ENCODE data around the gene SCUBE3.

The SCUBE3 gene

GRCh38 chr6:35278708-35279107 is 65.0 kb downstream of the SCUBE3 start:
- no peak for DNase-seq

DNA sequence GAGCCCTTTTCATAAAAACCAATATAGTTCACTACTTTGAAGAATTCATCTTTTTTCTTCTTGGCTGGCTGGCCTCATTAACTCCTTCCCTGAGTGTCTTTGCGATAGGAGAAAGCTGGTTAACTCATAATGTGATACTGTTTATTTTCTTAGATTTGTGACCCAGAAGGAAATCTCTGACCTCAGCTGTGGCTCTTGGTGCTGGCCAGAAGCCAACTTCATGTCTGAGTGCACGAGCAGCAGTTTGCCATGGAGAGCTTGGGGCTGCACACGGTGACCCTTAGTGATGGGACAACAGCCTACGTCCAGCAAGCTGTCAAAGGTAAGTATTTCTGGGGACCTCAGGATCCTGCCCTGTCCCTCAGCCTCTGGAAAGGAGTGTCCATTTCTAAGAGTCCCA is 67.1 kb downstream of the SCUBE3 start:
- DNase-seq, result no peak

GRCh38 chr6:35282472-35282871 is 68.7 kb downstream of the SCUBE3 start:
- DNase-seq, result no peak

- DNase-seq, result no peak
These were observed 69.6 kb downstream of the SCUBE3 start for GRCh38 chr6:35283361-35283760.

DNA sequence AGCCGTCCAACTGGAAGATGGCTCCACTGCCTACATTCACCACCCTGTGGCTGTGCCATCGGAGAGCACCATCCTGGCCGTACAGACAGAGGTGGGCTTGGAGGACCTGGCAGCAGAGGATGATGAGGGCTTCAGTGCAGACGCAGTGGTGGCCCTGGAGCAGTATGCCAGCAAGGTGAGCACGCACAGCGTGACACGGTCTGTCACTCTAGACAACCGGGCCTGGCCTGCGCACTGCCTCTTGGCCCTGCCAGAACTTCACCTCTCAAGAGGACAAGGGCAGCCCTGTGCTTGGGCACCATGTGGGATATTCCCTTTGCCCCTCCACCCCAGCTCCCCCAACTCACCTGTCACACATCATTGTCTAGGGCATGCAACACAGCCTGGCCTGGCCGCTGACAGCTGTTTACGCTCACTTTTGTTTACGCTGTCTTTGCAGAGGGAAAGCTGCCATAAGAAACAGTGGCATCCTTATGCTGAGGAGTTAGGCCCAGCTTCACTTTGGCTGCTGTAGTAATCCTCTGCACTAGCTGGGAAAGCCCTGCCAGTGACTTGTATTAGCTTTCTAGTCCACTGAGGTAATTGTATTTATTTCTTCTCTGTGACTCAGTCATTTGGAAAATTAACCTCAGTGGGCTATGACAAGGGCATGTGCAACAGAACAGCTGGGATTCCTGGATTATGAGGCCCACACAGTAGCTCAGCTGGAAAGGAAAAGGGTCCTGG is 74.1 kb downstream of the SCUBE3 start:
- no peak for DNase-seq

- no peak for DNase-seq
These were observed 75.1 kb downstream of the SCUBE3 start for GRCh38 chr6:35288834-35289233.

- no peak for DNase-seq
These were observed 77.7 kb downstream of the SCUBE3 start for GRCh38 chr6:35291491-35291890.

DNA sequence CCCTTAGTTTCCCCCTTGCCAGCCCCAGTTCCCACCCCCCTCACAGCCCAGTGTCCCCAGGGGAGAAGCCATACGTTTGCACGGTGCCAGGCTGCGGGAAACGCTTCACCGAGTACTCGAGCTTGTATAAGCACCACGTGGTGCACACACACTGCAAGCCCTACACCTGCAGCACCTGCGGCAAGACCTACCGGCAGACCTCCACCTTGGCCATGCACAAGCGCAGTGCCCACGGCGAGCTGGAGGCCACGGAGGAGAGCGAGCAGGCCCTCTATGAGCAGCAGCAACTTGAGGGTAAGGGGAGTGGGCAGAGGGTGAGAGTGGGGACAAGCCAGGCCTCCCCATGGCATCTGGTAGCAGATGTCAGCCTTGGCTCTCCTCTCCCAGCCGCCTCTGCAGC is 78.7 kb downstream of the SCUBE3 start:
- DNase-seq, result no peak

DNA sequence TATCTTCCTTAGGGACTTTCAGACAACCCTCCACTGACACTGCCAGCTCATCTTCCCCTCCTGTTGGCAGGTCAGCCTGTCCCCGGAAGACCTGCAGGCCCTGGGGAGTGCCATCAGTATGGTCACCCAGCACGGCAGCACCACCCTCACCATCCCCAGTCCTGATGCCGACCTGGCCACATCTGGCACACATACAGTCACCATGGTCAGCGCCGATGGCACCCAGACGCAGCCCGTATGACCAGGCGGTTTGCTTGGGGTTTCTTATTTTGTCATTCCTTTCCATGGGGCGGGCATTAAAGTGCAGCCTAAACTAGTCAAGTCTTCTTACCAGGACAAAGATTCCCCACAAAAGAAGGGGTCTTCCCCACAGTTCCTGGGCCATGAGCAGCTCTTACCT is 79.9 kb downstream of the SCUBE3 start:
- no peak for DNase-seq

DNA sequence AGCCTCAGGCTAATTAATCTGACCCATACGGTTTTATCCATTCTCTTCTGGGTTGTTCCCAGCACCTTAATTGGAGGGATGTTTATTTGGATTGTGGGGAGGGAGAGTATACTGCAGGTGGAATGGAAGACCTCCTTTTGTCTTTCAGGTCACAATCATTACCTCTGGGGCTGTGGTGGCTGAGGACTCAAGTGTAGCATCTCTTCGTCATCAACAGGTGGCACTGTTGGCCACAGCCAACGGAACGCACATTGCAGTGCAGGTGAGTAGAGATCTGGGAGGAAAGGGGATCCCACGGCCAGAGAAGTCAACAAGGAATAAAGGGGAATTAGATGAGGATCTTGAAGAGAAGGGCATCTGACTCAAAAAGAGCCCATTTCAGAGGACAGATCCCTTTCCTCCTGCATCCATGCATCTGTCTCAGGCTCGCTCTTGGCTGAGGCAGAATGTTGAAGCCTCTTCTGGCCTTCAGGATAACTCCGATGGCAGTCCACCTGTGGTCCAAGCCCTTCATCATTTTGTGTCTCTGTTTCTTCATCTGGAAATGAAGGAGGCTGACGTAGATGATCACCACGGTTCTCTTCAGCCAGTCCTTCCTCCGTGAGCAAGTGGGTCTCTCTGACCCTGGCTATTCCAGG is 80.7 kb downstream of the SCUBE3 start:
- peak; percentile 82 for DNase-seq

DNA sequence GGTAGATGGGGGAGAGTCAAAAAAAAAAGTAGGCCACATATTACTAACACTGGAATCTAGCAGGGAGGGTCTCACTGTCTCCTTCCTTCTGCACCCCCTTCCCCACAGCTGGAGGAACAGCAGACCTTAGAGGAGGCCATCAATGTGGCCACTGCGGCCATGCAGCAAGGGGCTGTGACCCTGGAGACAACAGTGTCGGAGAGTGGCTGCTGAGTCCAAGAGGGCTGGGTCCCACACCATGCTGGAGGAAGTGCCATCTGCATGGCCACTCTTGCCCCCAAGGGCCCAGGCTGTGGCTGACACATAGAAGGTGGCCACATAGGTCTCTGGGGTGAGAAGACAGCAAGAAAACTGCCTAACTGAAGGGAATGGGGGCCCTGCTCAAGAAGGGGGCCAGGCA is 81.3 kb downstream of the SCUBE3 start:
- no peak for DNase-seq

DNA sequence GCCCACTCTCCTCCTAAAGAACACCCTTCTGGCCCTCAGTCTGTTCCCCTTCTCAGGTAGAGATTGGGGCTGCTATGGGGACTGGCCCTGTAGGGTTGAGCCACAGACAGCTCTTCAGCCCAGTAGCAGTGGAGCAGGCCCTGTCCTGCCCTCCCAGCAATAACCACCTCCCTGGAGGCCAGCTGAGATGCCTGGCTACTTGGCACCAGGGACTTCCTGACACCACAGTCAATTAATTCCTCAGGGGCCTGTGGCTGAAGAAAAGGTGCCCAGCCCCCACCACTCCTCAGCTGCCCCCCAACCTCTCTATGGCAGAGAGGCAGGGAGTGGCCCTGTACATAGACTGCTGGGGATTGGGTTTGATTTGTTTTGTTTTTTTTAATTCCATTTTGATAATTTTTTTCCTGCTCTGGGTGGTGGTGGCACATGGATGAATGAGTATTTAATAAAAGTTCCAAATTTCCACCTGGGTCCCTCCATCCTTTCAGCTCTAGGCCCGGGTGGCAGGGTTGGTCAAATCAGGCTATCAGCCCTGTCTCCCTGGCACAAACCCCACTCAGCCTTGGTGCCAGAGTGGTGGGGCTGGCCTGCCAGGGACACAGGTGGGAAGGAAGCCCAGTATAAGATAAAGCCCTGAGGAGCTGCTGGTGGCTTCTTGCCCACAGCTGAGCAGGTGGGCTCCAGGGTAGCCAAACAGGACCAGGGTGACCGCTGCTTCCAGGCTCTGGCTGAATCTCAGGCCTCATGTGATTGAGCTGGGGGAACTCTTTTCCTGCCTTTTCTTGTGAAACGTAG is 82.0 kb downstream of the SCUBE3 start:
- DNase-seq, result no peak

- DNase-seq, result no peak
These were observed 83.3 kb downstream of the SCUBE3 start for GRCh38 chr6:35296931-35297600.

DNA sequence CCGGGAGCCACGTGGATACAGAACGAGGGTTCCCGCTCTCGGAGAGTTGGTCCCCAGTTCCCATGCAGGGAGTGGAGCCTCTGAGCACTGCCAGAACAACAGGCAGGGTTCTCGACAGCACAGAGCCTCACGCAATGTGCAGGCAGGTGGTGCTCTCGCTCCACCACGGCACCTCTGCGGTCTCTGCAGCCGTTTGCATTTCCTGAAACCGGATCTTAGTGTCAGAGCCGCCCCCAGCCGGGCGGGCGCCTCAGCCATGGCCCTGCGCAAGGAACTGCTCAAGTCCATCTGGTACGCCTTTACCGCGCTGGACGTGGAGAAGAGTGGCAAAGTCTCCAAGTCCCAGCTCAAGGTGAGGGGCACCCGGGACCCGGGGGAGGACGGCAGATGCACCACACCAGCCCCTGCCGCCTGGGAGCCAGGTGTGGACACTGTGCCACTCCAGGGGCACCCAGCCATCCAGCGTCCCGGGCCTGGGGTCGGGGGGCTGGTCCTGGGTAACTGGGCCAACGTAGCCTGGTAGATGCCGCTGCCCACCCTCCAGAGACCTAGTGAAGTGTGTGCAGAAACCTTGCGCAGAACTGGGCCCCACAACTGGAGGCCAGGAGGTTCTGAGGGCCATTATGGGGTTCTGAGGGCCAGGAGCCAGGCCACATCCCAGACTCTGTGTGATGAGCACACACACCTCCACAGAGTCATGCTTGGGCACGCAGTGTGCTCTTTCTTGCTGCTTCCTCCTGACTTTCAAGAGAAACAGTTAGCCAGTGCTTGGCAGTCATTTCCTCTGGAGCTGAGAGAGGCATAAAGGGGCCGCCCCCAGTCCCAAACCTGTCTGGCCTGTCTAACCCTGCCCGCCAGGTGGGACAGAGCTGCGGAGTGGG is 84.1 kb downstream of the SCUBE3 start, which contains the start of gene DEF6:
Gene DEF6, plus strand, starts transcription at position 218 of the 881 bp plus-strand sequence. Its CDS starts 39 bp downstream, at position 257.
- peak; percentile 20 for DNase-seq

GRCh38 chr6:35298625-35299140 is 84.9 kb downstream of the SCUBE3 start:
- DNase-seq, result no peak

- DNase-seq, result no peak
These were observed 85.9 kb downstream of the SCUBE3 start for GRCh38 chr6:35299674-35300073.

DNA sequence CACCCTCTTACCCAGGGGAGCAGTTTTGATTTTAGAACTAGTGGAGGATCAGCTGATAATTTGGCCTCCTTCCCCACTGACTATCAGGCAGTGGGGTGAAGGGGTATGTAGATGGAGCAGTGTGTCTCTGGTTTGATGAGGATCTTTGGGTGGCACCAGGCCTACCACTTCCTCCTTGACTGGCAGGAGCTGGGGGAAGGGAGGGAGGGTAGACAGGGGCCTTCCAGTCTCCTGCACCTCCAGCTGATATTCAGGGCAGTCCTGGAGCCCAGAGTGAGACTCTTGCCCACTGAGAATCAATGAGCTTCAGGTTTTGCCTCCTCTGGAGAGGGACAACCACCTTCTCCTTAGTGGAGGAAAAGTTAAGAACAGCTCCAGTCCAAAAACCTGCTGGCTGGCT is 87.1 kb downstream of the SCUBE3 start:
- DNase-seq, result no peak
